ENCODE measurements around the gene RGS7.

The RGS7 gene

DNA sequence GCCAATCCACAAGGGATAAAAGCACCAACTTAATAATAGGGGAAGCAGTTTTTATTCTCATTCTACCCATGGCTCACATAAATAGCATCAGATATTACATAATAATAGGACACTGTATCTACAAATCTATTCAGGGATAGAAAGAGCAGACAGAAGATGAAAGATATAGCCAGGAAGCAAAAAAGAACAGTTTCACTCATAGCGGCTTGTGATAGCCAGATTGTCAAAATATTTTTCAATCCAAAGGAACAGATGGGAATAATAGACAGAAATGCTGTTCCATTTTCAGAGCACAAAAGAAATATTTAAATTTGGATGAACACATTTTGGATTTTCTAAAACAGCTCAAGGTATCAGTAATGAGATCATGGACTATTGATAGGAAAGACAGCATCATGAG is 512.5 kb downstream of the RGS7 start:
- no peaks in the 10 kb centered on the region for H3K4me1 ChIP-seq (ENCODE audit: control insufficient read depth in 1 of 2, insufficient read depth in 1 of 2, low read depth in 1 of 2, low read length in 1 of 2)
- no peak overlapping the region for H3K4me3 ChIP-seq (ENCODE audit: low read depth in 1 of 2, low read length in 1 of 2)
- H3K36me3 ChIP-seq = no peaks in the 10 kb centered on the region
- H3K27ac ChIP-seq = no peak overlapping the region
- H3K9me3 ChIP-seq = no peaks in the 10 kb centered on the region
- no peaks in the 10 kb centered on the region for H3K27me3 ChIP-seq
- TF ChIP-seq, protein P1, sequence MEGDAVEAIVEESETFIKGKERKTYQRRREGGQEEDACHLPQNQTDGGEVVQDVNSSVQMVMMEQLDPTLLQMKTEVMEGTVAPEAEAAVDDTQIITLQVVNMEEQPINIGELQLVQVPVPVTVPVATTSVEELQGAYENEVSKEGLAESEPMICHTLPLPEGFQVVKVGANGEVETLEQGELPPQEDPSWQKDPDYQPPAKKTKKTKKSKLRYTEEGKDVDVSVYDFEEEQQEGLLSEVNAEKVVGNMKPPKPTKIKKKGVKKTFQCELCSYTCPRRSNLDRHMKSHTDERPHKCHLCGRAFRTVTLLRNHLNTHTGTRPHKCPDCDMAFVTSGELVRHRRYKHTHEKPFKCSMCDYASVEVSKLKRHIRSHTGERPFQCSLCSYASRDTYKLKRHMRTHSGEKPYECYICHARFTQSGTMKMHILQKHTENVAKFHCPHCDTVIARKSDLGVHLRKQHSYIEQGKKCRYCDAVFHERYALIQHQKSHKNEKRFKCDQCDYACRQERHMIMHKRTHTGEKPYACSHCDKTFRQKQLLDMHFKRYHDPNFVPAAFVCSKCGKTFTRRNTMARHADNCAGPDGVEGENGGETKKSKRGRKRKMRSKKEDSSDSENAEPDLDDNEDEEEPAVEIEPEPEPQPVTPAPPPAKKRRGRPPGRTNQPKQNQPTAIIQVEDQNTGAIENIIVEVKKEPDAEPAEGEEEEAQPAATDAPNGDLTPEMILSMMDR (IDR thresholded peaks at IDR 0.05) = no peak

DNA sequence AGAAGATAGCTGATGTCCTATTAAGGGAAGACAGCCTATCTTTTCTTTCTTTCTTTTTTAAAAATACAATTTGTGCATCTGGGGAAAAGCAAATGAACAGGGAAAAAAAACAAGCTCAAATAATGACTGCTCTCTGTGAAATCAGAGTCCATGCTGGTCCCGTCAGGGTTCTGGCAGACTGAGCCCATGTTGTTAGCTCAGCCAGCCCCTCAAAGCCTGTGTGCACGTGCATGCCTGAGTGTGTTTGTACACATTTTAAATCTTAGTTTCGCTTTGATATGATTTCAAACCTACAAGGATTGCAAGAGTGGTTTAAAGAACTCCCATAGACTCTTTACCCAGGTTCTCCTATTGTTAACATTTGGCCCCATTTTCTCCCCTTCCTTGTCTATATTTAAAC is 513.2 kb downstream of the RGS7 start:
- Histone ChIP-seq H3K9me3 (no peaks in the 10 kb centered on the region), H3K27me3 (no peaks in the 10 kb centered on the region), H3K4me1 (ENCODE audit: control insufficient read depth in 1 of 2, insufficient read depth in 1 of 2, low read depth in 1 of 2, low read length in 1 of 2) (no peaks in the 10 kb centered on the region), H3K36me3 (no peaks in the 10 kb centered on the region), H3K4me3 (ENCODE audit: low read depth in 1 of 2, low read length in 1 of 2) (no peak overlapping the region), H3K27ac (no peak overlapping the region)
- TF ChIP-seq, protein P1 (IDR thresholded peaks at IDR 0.05) = no peak

DNA sequence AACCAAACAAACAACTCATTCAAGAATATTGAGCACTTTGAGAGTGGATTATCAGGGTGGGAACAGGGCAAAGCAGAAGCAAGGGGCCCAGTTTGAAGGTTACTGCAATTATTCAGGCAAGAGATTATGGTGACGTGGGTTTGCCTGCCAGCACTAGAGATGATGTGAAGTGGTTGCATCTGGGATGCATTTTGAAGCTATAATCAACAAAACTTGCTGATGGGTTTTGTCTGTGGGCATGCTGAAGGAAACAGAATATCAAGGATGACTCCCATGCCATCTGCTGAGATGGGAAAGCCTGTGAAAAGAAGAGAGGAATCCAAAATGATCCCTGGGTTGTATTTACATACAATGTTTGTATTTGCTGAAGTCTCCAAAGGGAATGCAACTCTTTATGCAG is 520.7 kb downstream of the RGS7 start:
- TF ChIP-seq, protein P1 (IDR thresholded peaks at IDR 0.05) = no peak
- Histone ChIP-seq H3K9me3 (no peaks in the 10 kb centered on the region), H3K4me1 (ENCODE audit: control insufficient read depth in 1 of 2, insufficient read depth in 1 of 2, low read depth in 1 of 2, low read length in 1 of 2) (no peaks in the 10 kb centered on the region), H3K27me3 (no peaks in the 10 kb centered on the region), H3K4me3 (ENCODE audit: low read depth in 1 of 2, low read length in 1 of 2) (no peak overlapping the region), H3K27ac (no peak overlapping the region), H3K36me3 (no peaks in the 10 kb centered on the region)

DNA sequence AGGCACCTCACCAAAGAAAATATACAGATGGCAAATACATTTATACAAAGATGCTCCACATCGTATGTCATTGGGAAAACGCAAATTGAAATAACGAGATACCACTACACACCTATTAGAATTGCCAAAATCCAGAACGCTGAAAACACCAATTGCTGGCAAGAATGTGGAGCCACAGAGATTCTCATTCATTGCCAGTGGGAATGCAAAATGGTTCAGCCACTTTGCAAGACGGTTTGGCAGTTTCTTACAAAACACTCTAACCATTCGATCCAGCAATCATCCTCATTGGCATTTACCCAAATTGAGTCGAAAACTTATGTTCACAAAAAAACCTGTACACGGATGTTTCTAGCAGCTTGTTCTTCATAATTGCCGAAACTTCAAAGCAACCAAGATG is 521.7 kb downstream of the RGS7 start:
- H3K27ac ChIP-seq = no peak overlapping the region
- no peak overlapping the region for H3K4me3 ChIP-seq (ENCODE audit: low read depth in 1 of 2, low read length in 1 of 2)
- H3K4me1 ChIP-seq (ENCODE audit: control insufficient read depth in 1 of 2, insufficient read depth in 1 of 2, low read depth in 1 of 2, low read length in 1 of 2) = no peaks in the 10 kb centered on the region
- TF ChIP-seq, protein P1 (IDR thresholded peaks at IDR 0.05) = no peak
- no peaks in the 10 kb centered on the region for H3K9me3 ChIP-seq
- no peaks in the 10 kb centered on the region for H3K36me3 ChIP-seq
- H3K27me3 ChIP-seq = no peaks in the 10 kb centered on the region

DNA sequence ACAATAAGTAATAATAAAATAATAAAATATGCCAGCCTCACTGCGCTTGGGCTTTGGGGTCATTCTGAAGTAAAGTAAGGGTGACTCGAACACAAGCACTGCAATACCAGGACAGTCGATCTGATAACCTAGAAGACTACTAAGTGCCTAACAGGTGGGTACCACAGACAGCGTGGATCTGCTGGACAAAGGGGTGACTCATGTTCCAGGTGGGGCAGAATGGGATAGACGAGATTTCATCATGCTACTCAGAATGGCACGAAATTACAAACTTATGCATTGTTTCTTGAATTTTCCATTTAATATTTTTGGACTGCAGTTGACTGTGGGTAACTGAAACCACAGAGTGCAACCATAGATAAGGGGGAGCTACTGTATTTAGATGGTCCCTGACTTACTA is 523.9 kb downstream of the RGS7 start:
- TF ChIP-seq, protein P1 (IDR thresholded peaks at IDR 0.05) = no peak

DNA sequence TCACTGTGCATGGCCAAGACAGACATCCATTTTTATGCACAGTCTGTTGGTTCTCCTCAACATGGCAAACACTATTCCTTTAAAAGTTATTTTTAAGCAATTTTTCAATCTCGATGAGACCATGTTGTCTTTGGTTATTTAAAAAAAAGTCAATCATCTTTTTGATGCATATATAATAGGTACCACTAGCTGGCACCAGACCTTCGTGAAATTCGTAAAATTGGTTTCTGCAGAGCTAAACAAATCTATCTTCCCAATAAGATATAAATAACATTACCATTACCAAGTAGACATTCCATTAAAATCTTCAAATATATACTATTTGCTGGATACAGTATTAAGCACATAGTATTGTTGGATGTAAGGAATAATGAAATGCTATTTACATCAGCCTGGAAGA is 525.1 kb downstream of the RGS7 start:
- TF ChIP-seq, protein P1 (IDR thresholded peaks at IDR 0.05) = no peak
- no peak overlapping the region for H3K27ac ChIP-seq
- no peaks in the 10 kb centered on the region for H3K36me3 ChIP-seq
- no peak overlapping the region for H3K4me3 ChIP-seq (ENCODE audit: low read depth in 1 of 2, low read length in 1 of 2)
- H3K4me1 ChIP-seq (ENCODE audit: control insufficient read depth in 1 of 2, insufficient read depth in 1 of 2, low read depth in 1 of 2, low read length in 1 of 2) = no peaks in the 10 kb centered on the region
- H3K9me3 ChIP-seq = no peaks in the 10 kb centered on the region
- H3K27me3 ChIP-seq = no peaks in the 10 kb centered on the region

More for the DNA sequence above, 523.9 kb downstream of the RGS7 start:
- no peaks in the 10 kb centered on the region for H3K9me3 ChIP-seq
- no peaks in the 10 kb centered on the region for H3K27me3 ChIP-seq
- H3K4me3 ChIP-seq (ENCODE audit: low read depth in 1 of 2, low read length in 1 of 2) = no peak overlapping the region
- no peaks in the 10 kb centered on the region for H3K4me1 ChIP-seq (ENCODE audit: control insufficient read depth in 1 of 2, insufficient read depth in 1 of 2, low read depth in 1 of 2, low read length in 1 of 2)
- H3K36me3 ChIP-seq = no peaks in the 10 kb centered on the region
- H3K27ac ChIP-seq = no peak overlapping the region
